A172 (cell line): ENCODE results near the gene RIC8A. TPM values are rescaled to one million over a fixed set of nuclear protein-coding genes. Genes with fewer than 3 reads are reported as not detected.
"Not testable (repeated sequence)": the region's sequence is repeated elsewhere in the genome, so short reads cannot be mapped to it uniquely, and the experiment has no call there.

Experiments used
- DNase-seq: peaks from one replicate; pipeline ENCODE4 v3.0.0-alpha.2; 2015; ENCODE audit warnings: low spot score
- total RNA-seq: library from RNA; depleted of rRNA; stranded (reverse); fragments of >200 nt; shearing (Covaris generic); gene quantifications from 2 replicates; pipeline ENCODE4 v1.2.3, GENCODE V29; 2014

Gene RIC8A
- total RNA-seq, 1 experiment from 2014 or later = 276 TPM

GRCh38 chr11:217704-218103, 10.2 kb downstream of the RIC8A start:
- peak; percentile 63 for DNase-seq

- no peak for DNase-seq
Observed at GRCh38 chr11:218815-219593, 11.5 kb downstream of the RIC8A start.

- DNase-seq = not testable (repeated sequence)
Observed at GRCh38 chr11:220641-221215, 13.2 kb downstream of the RIC8A start.

GRCh38 chr11:221539-221938, 14.0 kb downstream of the RIC8A start:
- no peak for DNase-seq

GRCh38 chr11:221998-222789, 14.7 kb downstream of the RIC8A start:
- no peak for DNase-seq

GRCh38 chr11:223026-223789, 15.7 kb downstream of the RIC8A start:
- no peak for DNase-seq

- no peak for DNase-seq
Observed at GRCh38 chr11:223884-224283, 16.4 kb downstream of the RIC8A start.

- DNase-seq = no peak
Observed at GRCh38 chr11:224424-224823, 16.9 kb downstream of the RIC8A start.

GRCh38 chr11:225734-226453, 18.4 kb downstream of the RIC8A start:
- peak; percentile 23 for DNase-seq

- no peak for DNase-seq
Observed at GRCh38 chr11:227824-228379, 20.4 kb downstream of the RIC8A start.

- DNase-seq = no peak
Observed at GRCh38 chr11:230431-230830, 22.9 kb downstream of the RIC8A start.

GRCh38 chr11:232783-233565, 25.5 kb downstream of the RIC8A start:
- DNase-seq = no peak

GRCh38 chr11:235180-235579, 27.7 kb downstream of the RIC8A start:
- DNase-seq = no peak

- DNase-seq = no peak
Observed at GRCh38 chr11:235609-235996, 28.1 kb downstream of the RIC8A start.

- DNase-seq = peak; percentile 83
Observed at GRCh38 chr11:235997-236773, 28.7 kb downstream of the RIC8A start, which contains the start of gene SIRT3. Gene SIRT3 (minus strand): TSS chr11:236342. CDS start chr11:236328, 14 bp downstream.

- peak; percentile 79 for DNase-seq
Observed at GRCh38 chr11:236774-237767, 29.6 kb downstream of the RIC8A start, which contains the start of gene PSMD13. Gene PSMD13 (plus strand): TSS chr11:236976. CDS start chr11:237050, 74 bp downstream.

- DNase-seq = not testable (repeated sequence)
Observed at GRCh38 chr11:238346-238745, 30.8 kb downstream of the RIC8A start.

- DNase-seq = no peak
Observed at GRCh38 chr11:240315-240714, 32.8 kb downstream of the RIC8A start.
